GM12878 (cell line): ENCODE data around the gene FERMT3. TPM values are rescaled to one million over a fixed set of nuclear protein-coding genes. Genes with fewer than 3 reads are reported as not detected.

ENCODE experiments used
- ATAC-seq: fragments of 200-7000 bp; cut with Tn5 transposase; 3 replicates; pipeline ENCODE4 v1.9.1; 2020; ENCODE audit warnings: mild to moderate bottlenecking, moderate library complexity
- BruUV-seq: library from RNA; stranded (reverse); fragments of 400-500 nt; replicated peaks from 2 replicates; lab custom pipeline; 2021; lab: Mats Ljungman, UMichigan
- CTCF ChIA-PET: fragments of 300-600 bp; sonication (Branson Sonifier 250); formaldehyde crosslinking; extraction: SDS; loops from one replicate; lab custom pipeline; 2021; ENCODE audit warnings: inconsistent platforms; lab: Yijun Ruan, JAX
- POLR2A ChIA-PET: fragments of 350-600 bp; formaldehyde crosslinking; extraction: SDS; loops from one replicate; lab custom pipeline; 2021; ENCODE audit warnings: inconsistent platforms; lab: Charles Lee
- RAD21 ChIA-PET: fragments of 300-600 bp; sonication (Branson Sonifier 250); formaldehyde crosslinking; loops from one replicate; lab custom pipeline; 2023; ENCODE audit warnings: antibody characterized with exemption; ENCODE audit not compliant: unreplicated experiment; lab: Charles Lee
- SMC1A ChIA-PET: fragments of 300-600 bp; sonication (Branson Sonifier 250); formaldehyde crosslinking; loops from one replicate; lab custom pipeline; 2023; ENCODE audit not compliant: unreplicated experiment, uncharacterized antibody; lab: Charles Lee
- DNase-seq: peaks from one replicate; pipeline ENCODE4 v3.0.0-alpha.2; 2011; ENCODE audit warnings: low read depth, low spot score
- FAIRE-seq: peaks from 3 replicates; lab custom pipeline; 2011; peaks lifted over from hg19 to GRCh38; lab: Jason Lieb, UNC
- H2AFZ ChIP-seq: 2 replicates; pipeline ENCODE4 v1.6.0; 2011; ENCODE audit warnings: low read depth, low read length, control low read depth; ENCODE audit not compliant: control insufficient read depth
- H3K27ac ChIP-seq: 2 replicates; pipeline ENCODE4 v1.5.1; 2011; ENCODE audit warnings: control low read depth; ENCODE audit not compliant: control insufficient read depth, insufficient read depth
- H3K27me3 ChIP-seq, 2 experiments: replicated peaks in 1 of 2; 2 replicates each; pipeline versions ENCODE4 v1.6.0 to v1.6.1; 2011; ENCODE audit warnings: low read length in 1 of 2; ENCODE audit not compliant: control insufficient read depth in 2 of 2, insufficient read depth in 2 of 2
- H3K36me3 ChIP-seq, 2 experiments: 2 replicates each; pipeline ENCODE4 v1.5.1; 2011; ENCODE audit warnings: low read length in 1 of 2; ENCODE audit not compliant: control insufficient read depth in 2 of 2, insufficient read depth in 2 of 2
- H3K4me1 ChIP-seq: 2 replicates; pipeline ENCODE4 v1.6.1; 2011; ENCODE audit warnings: mild to moderate bottlenecking, low read length, moderate library complexity, mixed read lengths; ENCODE audit not compliant: control insufficient read depth, insufficient read depth
- H3K4me2 ChIP-seq: 2 replicates; pipeline ENCODE4 v1.6.0; 2011; ENCODE audit warnings: control low read depth; ENCODE audit not compliant: control insufficient read depth, insufficient read depth
- H3K4me3 ChIP-seq: fragments of 200-600 bp; sonication (generic); 2 replicates; pipeline ENCODE4 v1.5.1; 2016
- H3K79me2 ChIP-seq: 2 replicates; pipeline ENCODE4 v1.6.0; 2011; ENCODE audit warnings: low read length; ENCODE audit not compliant: control insufficient read depth, insufficient read depth
- H3K9ac ChIP-seq: 2 replicates; pipeline ENCODE4 v1.8.0; 2011; ENCODE audit warnings: low read length, control low read depth, mixed read lengths; ENCODE audit not compliant: control insufficient read depth, insufficient read depth
- H3K9me3 ChIP-seq: replicated peaks from 3 replicates; pipeline ENCODE4 v1.5.1; 2011; ENCODE audit warnings: mild to moderate bottlenecking, low read length; ENCODE audit not compliant: control insufficient read depth, insufficient read depth
- H4K20me1 ChIP-seq: 2 replicates; pipeline ENCODE4 v1.6.0; 2011; ENCODE audit not compliant: control insufficient read depth, insufficient read depth
- ATF7 ChIP-seq: fragments of 450-650 bp; IDR thresholded peaks from 2 replicates; pipeline ENCODE4 v1.6.1; 2016; ENCODE audit warnings: low read depth, mild to moderate bottlenecking
- BHLHE40 ChIP-seq, 2 experiments: fragments of 450-650 bp in 1 of 2; IDR thresholded peaks; 2 replicates each; pipeline ENCODE4 v1.6.1; 2011 to 2017; ENCODE audit warnings: low read depth in 2 of 2, borderline replicate concordance in 1 of 2, improper control_type of control experiment in 1 of 2, low read length in 1 of 2, mild to moderate bottlenecking in 1 of 2
- CHD1 ChIP-seq: IDR thresholded peaks from 2 replicates; pipeline ENCODE4 v1.6.1; 2012; ENCODE audit warnings: low read depth, low read length, improper control_type of control experiment
- CHD4 ChIP-seq: fragments of 200-600 bp; sonication (generic); IDR thresholded peaks from 2 replicates; pipeline ENCODE4 v1.6.1; 2016; ENCODE audit warnings: mild to moderate bottlenecking
- JUND ChIP-seq: IDR thresholded peaks from 2 replicates; pipeline ENCODE4 v1.6.1; 2012; ENCODE audit warnings: low read depth, mild to moderate bottlenecking, low read length, improper control_type of control experiment, moderate library complexity
- MAX ChIP-seq: IDR thresholded peaks from 2 replicates; pipeline ENCODE4 v1.6.1; 2012; ENCODE audit warnings: low read depth, low read length, improper control_type of control experiment
- NR2C1 ChIP-seq: fragments of 450-650 bp; IDR thresholded peaks from 2 replicates; pipeline ENCODE4 v1.6.1; 2017; ENCODE audit warnings: antibody characterized with exemption, mild to moderate bottlenecking, moderate library complexity
- NR2F1 ChIP-seq: fragments of 450-650 bp; conservative IDR thresholded peaks from 2 replicates; pipeline ENCODE4 v1.6.1; 2017; ENCODE audit warnings: mild to moderate bottlenecking
- RUNX3 ChIP-seq: IDR thresholded peaks from 2 replicates; pipeline ENCODE4 v1.6.1; 2012; ENCODE audit warnings: low read length, inconsistent platforms
- SIN3A ChIP-seq: IDR thresholded peaks from 2 replicates; pipeline ENCODE4 v1.6.1; 2012; ENCODE audit warnings: low read depth, low read length, improper control_type of control experiment
- SMAD5 ChIP-seq: IDR thresholded peaks from 2 replicates; pipeline ENCODE4 v1.6.1; 2016; ENCODE audit warnings: antibody characterized with exemption, low read depth
- SPI1 ChIP-seq: IDR thresholded peaks from 2 replicates; pipeline ENCODE4 v1.6.1; 2011; ENCODE audit warnings: low read depth, mild to moderate bottlenecking, low read length, moderate library complexity, borderline replicate concordance; ENCODE audit not compliant: insufficient read depth
- SREBF1 ChIP-seq: IDR thresholded peaks from 2 replicates; pipeline ENCODE4 v1.6.1; 2012; ENCODE audit warnings: mild to moderate bottlenecking, low read length
- ZBED1 ChIP-seq: IDR thresholded peaks from 2 replicates; pipeline ENCODE4 v1.6.1; 2016; ENCODE audit warnings: borderline replicate concordance
- WGBS: methylation state at CpG from one replicate; pipeline ENCODE4 v1.1.6; 2016; ENCODE audit warnings: low lambda C conversion rate; ENCODE audit not compliant: insufficient replicate concordance, insufficient coverage; ENCODE audit errors: missing lambda C conversion rate; 5-methylcytosine and 5-hydroxymethylcytosine counted together
- in situ Hi-C: fragments of 300-500 bp; cut with MboI; formaldehyde crosslinking; loops from 9 replicates; pipeline ENCODE4 v1.14.3; 2018; ENCODE audit warnings: mixed read lengths
- intact Hi-C: fragments of 100-400 bp; cut with micrococcal nuclease; formaldehyde crosslinking; loops from one replicate; pipeline ENCODE4 v1.14.2; 2022; ENCODE audit not compliant: unreplicated experiment
- polyA plus RNA-seq, 11 experiments: library from polyadenylated mRNA; depleted of rRNA in 4 of 11; unstranded in 6 of 11; stranded (reverse) in 5 of 11; fragments of >200 nt; fragmentation: Nextera tagmentation in 4 of 11; fragmentation: Illumina TruSeq in 1 of 11; extraction: Ambion mirVana in 4 of 11; extraction: Trizol in 1 of 11; gene quantifications; 1 replicate in 1 of 11; 2 replicates in 10 of 11; pipeline versions ENCODE4 v1.2.1 to v1.2.3, GENCODE V29; 2011 to 2016; ENCODE audit warnings: inconsistent platforms in 2 of 11, missing spikeins in 2 of 11, low read depth in 1 of 11
- total RNA-seq, 4 experiments: library from RNA; depleted of rRNA in 3 of 4; stranded (reverse); fragments of >200 nt in 3 of 4; fragmentation: Illumina TruSeq in 1 of 4; extraction: Trizol in 1 of 4; gene quantifications; 2 replicates each; pipeline versions ENCODE4 v1.2.1 to v1.2.3, GENCODE V29; 2013 to 2021
- TF ChIP-seq, protein P1 (sequence below): IDR thresholded peaks from 2 replicates; pipeline ENCODE4 v1.6.1; 2011; ENCODE audit warnings: mild to moderate bottlenecking, low read depth, low read length, moderate library complexity; ENCODE audit not compliant: insufficient replicate concordance

Gene FERMT3
- total and polyA plus RNA-seq, 10 of the 15 experiments (the other 5 are each of a cell fraction or from before 2014, with no cell fraction given), result 2.0 to 211 (median 114) TPM

DNA sequence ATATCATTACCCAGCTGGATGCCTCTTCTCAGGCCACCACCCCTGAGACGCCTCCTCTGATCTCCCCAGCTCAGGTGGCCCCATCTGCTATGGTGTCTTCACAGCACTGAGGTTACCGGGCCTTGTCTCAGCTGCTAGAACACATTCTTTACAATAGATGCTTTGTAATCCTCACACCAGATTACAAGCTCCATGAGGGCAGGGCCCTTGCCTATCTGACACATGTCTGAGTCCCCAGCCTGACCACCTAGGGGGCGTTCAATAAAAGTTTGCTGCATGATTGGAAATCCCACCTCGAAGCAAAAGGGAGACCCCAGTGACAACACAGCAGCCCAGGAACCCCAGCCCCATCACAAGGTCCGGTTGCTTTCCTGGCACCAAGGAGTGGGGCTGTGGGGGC is 42.6 kb upstream of the FERMT3 start:
- Histone ChIP-seq H3K79me2 (no peaks in the 10 kb centered on the region), H4K20me1 (no peaks in the 10 kb centered on the region), H3K4me2 (no peak overlapping the region), H3K9ac (no peak overlapping the region), H3K4me3 (no peak overlapping the region), H3K27ac (no peak overlapping the region), H3K9me3 (no peaks in the 10 kb centered on the region; the same call in 2 of the 3 replicates), H2AFZ (no peak overlapping the region), H3K27me3 (no peaks in the 10 kb centered on the region), H3K4me1 (peaks cover 4% of the 10 kb centered on the region; the same call in 1 of the 2 replicates), H3K36me3 (no peaks in the 10 kb centered on the region)
- no TSS peak for BruUV-seq
- intact Hi-C loops, result no loop called here
- 79% methylated on average over 5 of the region's 5 CpGs for WGBS
- FAIRE-seq (no peak), DNase-seq (no peak), ATAC-seq (no peak)
- CTCF ChIA-PET, result interaction anchor here (1.3 to 2.2 kb wide), 2 partner anchors 11 to 16 kb away, joined by 5 to 6 read pairs; no protein-coding TSS in a partner anchor
- SMC1A ChIA-PET, result no interaction called here
- TF ChIP-seq SPI1 (no peak), ATF7 (no peak), ZBED1 (no peak), NR2C1 (no peak), BHLHE40 (IDR thresholded peaks at IDR 0.05; ENCODE audit: borderline replicate concordance in 1 of 2, low read depth in 2 of 2, low read length in 1 of 2) (no peak), NR2F1 (no peak), CHD4 (no peak), SREBF1 (no peak), SMAD5 (no peak), JUND (no peak), MAX (no peak), CHD1 (no peak), SIN3A (no peak), RUNX3 (no peak)
- TF ChIP-seq, protein P1, sequence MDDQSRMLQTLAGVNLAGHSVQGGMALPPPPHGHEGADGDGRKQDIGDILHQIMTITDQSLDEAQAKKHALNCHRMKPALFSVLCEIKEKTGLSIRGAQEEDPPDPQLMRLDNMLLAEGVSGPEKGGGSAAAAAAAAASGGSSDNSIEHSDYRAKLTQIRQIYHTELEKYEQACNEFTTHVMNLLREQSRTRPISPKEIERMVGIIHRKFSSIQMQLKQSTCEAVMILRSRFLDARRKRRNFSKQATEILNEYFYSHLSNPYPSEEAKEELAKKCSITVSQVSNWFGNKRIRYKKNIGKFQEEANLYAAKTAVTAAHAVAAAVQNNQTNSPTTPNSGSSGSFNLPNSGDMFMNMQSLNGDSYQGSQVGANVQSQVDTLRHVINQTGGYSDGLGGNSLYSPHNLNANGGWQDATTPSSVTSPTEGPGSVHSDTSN, result no peak
- POLR2A ChIA-PET, result no interaction called here
- RAD21 ChIA-PET, result no interaction called here
- in situ Hi-C loops, result no loop called here
